HG02840 (cell line): ENCODE data around the gene SUB1.
"Not testable (repeated sequence)": the region's sequence is repeated elsewhere in the genome, so short reads cannot be mapped to it uniquely, and the experiment has no call there.

Experiments
- ATAC-seq: cut with Tn5 transposase; IDR thresholded peaks from one replicate; pipeline ENCODE4 v1.9.1; 2021; ENCODE audit warnings: mild to moderate bottlenecking, moderate library complexity, moderate number of reproducible peaks; ENCODE audit not compliant: unreplicated experiment, low FRiP score

The SUB1 gene

GRCh38 chr5:32585446-32586275 lies at the start of gene SUB1:
Gene SUB1 (plus strand): TSS chr5:32585557. CDS start chr5:32588513, 2,956 bp downstream.
- ATAC-seq = peak; percentile 47

- ATAC-seq = no peak
Observed at GRCh38 chr5:32536246-32536645, 49.1 kb upstream of the SUB1 start.

GRCh38 chr5:32537437-32538029 lies 47.8 kb upstream of the SUB1 start:
- peak; percentile 32 for ATAC-seq

GRCh38 chr5:32538031-32538547 lies 47.3 kb upstream of the SUB1 start:
- peak; percentile 69 for ATAC-seq

GRCh38 chr5:32539981-32540845 lies 45.1 kb upstream of the SUB1 start:
- ATAC-seq = no peak

GRCh38 chr5:32541241-32541640 lies 44.1 kb upstream of the SUB1 start:
- no peak for ATAC-seq

- ATAC-seq = peak; percentile 79
Observed at GRCh38 chr5:32542216-32543059, 42.9 kb upstream of the SUB1 start.

GRCh38 chr5:32543291-32543690 lies 42.1 kb upstream of the SUB1 start:
- ATAC-seq = no peak

- ATAC-seq = no peak
Observed at GRCh38 chr5:32545102-32545800, 40.1 kb upstream of the SUB1 start.

- no peak for ATAC-seq
Observed at GRCh38 chr5:32551194-32551593, 34.2 kb upstream of the SUB1 start.

- ATAC-seq = no peak
Observed at GRCh38 chr5:32551865-32552264, 33.5 kb upstream of the SUB1 start.

- not testable (repeated sequence) for ATAC-seq
Observed at GRCh38 chr5:32552491-32552890, 32.9 kb upstream of the SUB1 start.

- no peak for ATAC-seq
Observed at GRCh38 chr5:32552936-32553335, 32.4 kb upstream of the SUB1 start.

GRCh38 chr5:32554181-32554780 lies 31.1 kb upstream of the SUB1 start:
- ATAC-seq = not testable (repeated sequence)

GRCh38 chr5:32556543-32556942 lies 28.8 kb upstream of the SUB1 start:
- ATAC-seq = not testable (repeated sequence)

- ATAC-seq = no peak
Observed at GRCh38 chr5:32559411-32559810, 25.9 kb upstream of the SUB1 start.

- ATAC-seq = no peak
Observed at GRCh38 chr5:32559921-32560320, 25.4 kb upstream of the SUB1 start.

- ATAC-seq = no peak
Observed at GRCh38 chr5:32562056-32562455, 23.3 kb upstream of the SUB1 start.

- ATAC-seq = no peak
Observed at GRCh38 chr5:32562843-32563242, 22.5 kb upstream of the SUB1 start.
